HG03469 (cell line): ENCODE data around the gene IQGAP3.
"Not testable (repeated sequence)": the region's sequence is repeated elsewhere in the genome, so short reads cannot be mapped to it uniquely, and the experiment has no call there.

Experiments
- ATAC-seq: cut with Tn5 transposase; IDR thresholded peaks from one replicate; pipeline ENCODE4 v1.9.1; 2021; ENCODE audit warnings: mild to moderate bottlenecking, moderate library complexity, moderate number of reproducible peaks; ENCODE audit not compliant: unreplicated experiment

The IQGAP3 gene

GRCh38 chr1:156571919-156572662, at the start of gene IQGAP3:
Gene IQGAP3, minus strand, starts transcription at chr1:156572565. Its CDS starts 36 bp downstream, at chr1:156572529.
- ATAC-seq: no peak

DNA sequence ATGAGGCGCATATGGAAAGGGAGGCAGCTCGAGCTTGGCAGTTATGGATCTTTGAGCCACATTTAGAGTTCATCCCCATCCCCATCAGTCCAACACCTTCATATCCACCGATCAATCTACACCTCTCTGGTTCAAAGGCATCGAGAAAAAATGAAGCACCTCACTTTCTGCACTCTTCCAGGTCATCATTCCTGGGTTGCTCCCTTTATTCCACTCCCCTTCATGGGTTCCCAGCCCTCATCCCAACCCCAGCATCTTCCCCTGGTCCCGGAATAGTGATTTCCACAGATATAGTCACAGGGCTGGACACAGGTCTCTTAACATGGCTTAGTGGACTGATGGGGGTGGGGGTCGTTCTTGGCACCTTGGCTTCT, 47.2 kb upstream of the IQGAP3 start:
- ATAC-seq: no peak

GRCh38 chr1:156618853-156619581, 46.7 kb upstream of the IQGAP3 start, which contains the start of gene HAPLN2:
Gene HAPLN2, plus strand, starts transcription at chr1:156619415. Its CDS starts 4,076 bp downstream, at chr1:156623491.
- ATAC-seq: no peak

DNA sequence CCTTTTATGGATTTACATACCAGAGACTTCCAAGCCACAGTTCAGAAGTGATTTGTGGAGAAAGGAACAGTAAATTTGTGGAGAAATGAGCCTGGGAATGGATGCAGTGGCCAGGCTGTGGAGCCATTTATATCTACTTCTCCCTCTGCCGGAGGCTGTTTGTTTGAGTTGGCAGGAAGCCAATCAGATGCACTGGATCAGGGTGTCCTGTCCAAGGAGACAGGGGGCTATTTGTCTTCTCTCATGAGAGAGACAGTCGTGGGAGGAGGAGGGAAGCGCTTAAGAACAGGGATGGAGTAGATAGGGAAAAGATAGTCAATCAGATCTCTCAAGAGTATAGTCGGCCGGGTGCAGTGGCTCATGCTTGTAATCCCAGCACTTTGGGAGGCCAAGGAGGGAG, 44.1 kb upstream of the IQGAP3 start:
- no peak for ATAC-seq

- ATAC-seq: no peak
These were observed 43.6 kb upstream of the IQGAP3 start for GRCh38 chr1:156615946-156616345.

- no peak for ATAC-seq
These were observed 40.3 kb upstream of the IQGAP3 start for GRCh38 chr1:156612666-156613065.

GRCh38 chr1:156610072-156610471, 37.7 kb upstream of the IQGAP3 start:
- not testable (repeated sequence) for ATAC-seq

- no peak for ATAC-seq
These were observed 36.6 kb upstream of the IQGAP3 start for GRCh38 chr1:156608981-156609380.

- no peak for ATAC-seq
These were observed 35.8 kb upstream of the IQGAP3 start for GRCh38 chr1:156608036-156608674.

- ATAC-seq: not testable (repeated sequence)
These were observed 35.0 kb upstream of the IQGAP3 start for GRCh38 chr1:156607344-156607743.

DNA sequence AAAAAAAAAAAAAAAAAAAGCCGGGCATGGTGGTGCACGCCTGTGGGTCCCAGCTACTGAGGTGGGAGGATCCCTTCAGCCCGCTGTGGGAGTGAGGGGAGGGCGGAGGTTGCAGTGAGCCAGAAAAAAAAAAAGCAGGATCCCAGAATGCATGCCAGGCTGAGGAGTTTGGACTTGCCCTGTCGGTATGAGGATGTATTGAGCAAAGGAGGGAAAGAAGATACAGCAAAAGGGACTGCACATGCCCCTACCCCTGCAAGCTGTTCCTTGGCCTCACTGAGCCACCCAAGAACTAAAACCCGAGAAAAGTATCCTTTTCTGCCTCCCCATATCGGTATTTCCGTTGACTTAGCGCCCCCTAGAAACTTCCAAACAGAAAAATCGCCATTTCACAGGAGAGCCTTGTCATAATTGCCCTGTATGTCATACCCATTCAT, 30.2 kb upstream of the IQGAP3 start:
- no peak for ATAC-seq

- ATAC-seq: no peak
These were observed 29.5 kb upstream of the IQGAP3 start for GRCh38 chr1:156601892-156602291.

DNA sequence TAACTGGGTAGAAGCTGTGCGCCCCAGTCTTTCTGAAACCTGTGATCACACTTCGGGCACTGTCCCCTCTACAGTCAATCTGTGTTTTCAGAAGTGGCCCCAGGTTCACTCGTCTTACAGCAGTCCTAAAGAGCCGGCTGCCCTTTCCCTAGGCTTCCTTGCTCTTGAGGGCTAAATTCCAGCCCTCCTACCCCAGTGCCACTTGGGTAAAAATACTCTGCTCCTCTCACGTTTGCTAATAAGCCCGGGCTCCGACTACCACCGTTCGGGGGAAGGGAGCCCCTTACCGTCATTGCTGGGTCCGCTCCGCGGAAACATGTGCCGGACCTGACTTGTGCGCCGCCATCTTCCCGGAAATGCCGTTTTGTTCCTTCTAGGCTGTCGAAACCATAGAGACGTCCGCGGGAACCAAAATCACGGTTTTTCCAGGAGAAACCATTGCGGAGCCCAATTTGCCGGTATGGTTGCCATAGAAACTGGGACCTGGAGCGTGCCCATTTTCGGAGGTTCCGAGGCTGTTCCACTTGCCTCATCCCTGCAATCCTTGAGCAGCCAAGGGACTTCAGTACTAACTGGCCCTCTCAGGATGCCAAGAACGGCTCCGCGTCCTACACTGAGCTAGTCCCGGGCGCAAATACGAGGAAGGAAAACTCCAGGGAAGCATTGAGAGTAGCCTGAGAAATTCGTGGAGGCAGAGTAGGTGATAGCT, 28.9 kb upstream of the IQGAP3 start, which contains the start of gene GPATCH4:
Gene GPATCH4 (minus strand): TSS at position 358 of the 709 bp plus-strand sequence.
- ATAC-seq: no peak

DNA sequence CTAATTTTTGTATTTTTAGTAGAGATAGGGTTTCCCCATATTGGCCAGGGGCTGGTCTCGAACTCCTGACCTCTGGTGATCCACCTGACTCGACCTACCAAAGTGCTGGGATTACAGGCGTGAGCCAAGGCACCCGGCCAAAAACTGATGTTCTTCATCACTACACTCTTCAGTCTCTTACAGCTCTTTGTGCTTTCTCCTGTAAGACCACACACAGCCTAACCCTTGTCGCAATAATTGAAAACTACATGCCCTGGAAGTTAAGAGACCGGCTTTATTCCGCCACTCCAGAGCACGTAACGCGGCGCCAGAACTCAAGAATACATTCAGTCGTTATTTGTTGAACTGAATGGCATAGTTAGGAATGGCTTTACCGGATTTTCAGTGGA, 28.4 kb upstream of the IQGAP3 start:
- no peak for ATAC-seq

- ATAC-seq: no peak
These were observed 27.4 kb upstream of the IQGAP3 start for GRCh38 chr1:156599811-156600210.

GRCh38 chr1:156598731-156599432, 26.5 kb upstream of the IQGAP3 start:
- ATAC-seq: no peak

GRCh38 chr1:156598125-156598524, 25.8 kb upstream of the IQGAP3 start:
- no peak for ATAC-seq

- ATAC-seq: no peak
These were observed 24.1 kb upstream of the IQGAP3 start for GRCh38 chr1:156596426-156596825.

DNA sequence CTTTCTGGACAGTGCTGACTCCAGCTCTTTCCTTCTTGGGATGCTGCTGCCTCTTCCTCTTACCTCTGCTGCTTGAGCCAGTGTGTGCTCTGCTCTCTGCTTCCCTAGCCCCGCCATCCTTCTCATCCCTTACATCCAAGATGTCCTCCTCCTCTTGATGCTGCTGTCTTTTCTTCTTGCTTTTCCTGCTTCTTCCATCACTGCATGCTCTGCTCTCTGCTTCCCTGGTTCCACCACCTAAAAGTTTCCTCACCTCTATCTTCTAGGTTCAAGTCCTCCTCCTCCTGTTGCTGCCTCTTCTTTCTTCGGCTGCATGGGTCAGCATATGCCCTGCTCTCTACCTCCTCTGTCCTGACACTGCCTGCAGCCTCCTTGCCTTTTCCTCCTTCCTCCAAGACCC, 22.7 kb upstream of the IQGAP3 start:
- ATAC-seq: no peak

DNA sequence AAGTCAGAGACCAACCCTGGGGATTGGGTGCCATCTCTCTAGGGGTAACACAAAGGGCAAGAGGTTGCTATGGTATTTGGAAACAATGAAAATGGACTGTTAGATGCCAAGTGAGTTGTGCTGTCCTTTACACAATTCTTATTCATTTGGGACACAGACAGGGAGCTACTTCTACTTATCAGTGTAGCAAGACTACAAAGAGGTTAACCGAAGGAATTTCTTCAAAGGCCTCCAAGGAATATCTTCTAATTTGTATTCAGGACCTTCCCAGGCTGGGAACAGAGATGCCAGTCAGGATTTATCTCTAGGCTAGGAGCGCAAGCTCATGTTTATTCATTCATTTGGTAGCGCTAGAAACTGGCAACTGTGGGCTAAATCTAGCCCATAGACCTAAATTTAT, 21.8 kb upstream of the IQGAP3 start:
- no peak for ATAC-seq

DNA sequence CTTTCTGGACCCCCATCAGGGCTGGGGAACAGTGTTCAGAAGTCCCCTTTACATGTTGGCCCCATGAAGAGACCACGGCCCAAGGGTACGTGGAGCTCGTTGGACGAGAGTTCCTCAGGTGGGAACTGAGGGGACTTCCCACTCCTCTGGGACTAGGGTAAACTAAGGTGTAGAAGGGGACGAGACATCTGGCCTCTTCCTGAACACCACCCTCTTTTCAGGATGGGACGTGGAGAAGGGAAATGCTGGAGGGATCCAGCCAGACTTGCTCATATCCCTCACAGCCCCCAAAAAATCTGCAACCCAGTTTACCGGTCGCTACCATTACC, 21.3 kb upstream of the IQGAP3 start:
- no peak for ATAC-seq
